C4-2B (cell line): ENCODE measurements around the gene SLC25A21.

Experiments used
- ZFX ChIP-seq: fragments of 450-650 bp; IDR thresholded peaks from 2 replicates; pipeline ENCODE4 v1.6.1; 2017
- TF ChIP-seq, protein P1 (sequence below): fragments of 450-650 bp; conservative IDR thresholded peaks from 2 replicates; pipeline ENCODE4 v1.5.1; 2017; ENCODE audit warnings: mild to moderate bottlenecking

GRCh38 chr14:36655963-36656686, 516.3 kb downstream of the SLC25A21 start:
- TF ChIP-seq, protein P1, sequence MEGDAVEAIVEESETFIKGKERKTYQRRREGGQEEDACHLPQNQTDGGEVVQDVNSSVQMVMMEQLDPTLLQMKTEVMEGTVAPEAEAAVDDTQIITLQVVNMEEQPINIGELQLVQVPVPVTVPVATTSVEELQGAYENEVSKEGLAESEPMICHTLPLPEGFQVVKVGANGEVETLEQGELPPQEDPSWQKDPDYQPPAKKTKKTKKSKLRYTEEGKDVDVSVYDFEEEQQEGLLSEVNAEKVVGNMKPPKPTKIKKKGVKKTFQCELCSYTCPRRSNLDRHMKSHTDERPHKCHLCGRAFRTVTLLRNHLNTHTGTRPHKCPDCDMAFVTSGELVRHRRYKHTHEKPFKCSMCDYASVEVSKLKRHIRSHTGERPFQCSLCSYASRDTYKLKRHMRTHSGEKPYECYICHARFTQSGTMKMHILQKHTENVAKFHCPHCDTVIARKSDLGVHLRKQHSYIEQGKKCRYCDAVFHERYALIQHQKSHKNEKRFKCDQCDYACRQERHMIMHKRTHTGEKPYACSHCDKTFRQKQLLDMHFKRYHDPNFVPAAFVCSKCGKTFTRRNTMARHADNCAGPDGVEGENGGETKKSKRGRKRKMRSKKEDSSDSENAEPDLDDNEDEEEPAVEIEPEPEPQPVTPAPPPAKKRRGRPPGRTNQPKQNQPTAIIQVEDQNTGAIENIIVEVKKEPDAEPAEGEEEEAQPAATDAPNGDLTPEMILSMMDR, result peak; percentile 82
- TF ChIP-seq ZFX, result no peak
